GM13976 (cell line): ENCODE data around the gene HPS1.

Experiments
- DNase-seq: peaks from one replicate; pipeline ENCODE4 v3.0.0; 2012; ENCODE audit warnings: low spot score
- CTCF ChIP-seq: IDR thresholded peaks from 2 replicates; pipeline ENCODE4 v1.5.1; 2012; ENCODE audit warnings: borderline replicate concordance, mild to moderate bottlenecking; ENCODE audit not compliant: insufficient read depth; ENCODE audit errors: extremely low read depth, missing control alignments, control extremely low read depth
- in situ Hi-C: fragments of 300-500 bp; cut with MboI; formaldehyde crosslinking; loops from one replicate; pipeline ENCODE4 v1.12.0; 2022; ENCODE audit warnings: low sequenced_read_pairs, mixed read lengths, inconsistent platforms; ENCODE audit not compliant: unreplicated experiment

The HPS1 gene

GRCh38 chr10:98416606-98417388 lies 29.9 kb downstream of the HPS1 start:
- no peak for TF ChIP-seq CTCF
- in situ Hi-C loops: no loop called here
- DNase-seq: no peak

- in situ Hi-C loops: no loop called here
- no peak for TF ChIP-seq CTCF
- DNase-seq: no peak
Measured at GRCh38 chr10:98415731-98416119, 31.0 kb downstream of the HPS1 start.

- in situ Hi-C loops: no loop called here
- TF ChIP-seq CTCF: no peak
- DNase-seq: peak; percentile 74
Measured at GRCh38 chr10:98414932-98415730, 31.6 kb downstream of the HPS1 start, which contains the start of gene PYROXD2. Gene PYROXD2 (minus strand): TSS chr10:98415182. CDS start chr10:98415135, 47 bp downstream.

- in situ Hi-C loops: no loop called here
- no peak for TF ChIP-seq CTCF
- peak; percentile 41 for DNase-seq
Measured at GRCh38 chr10:98414578-98414931, 32.2 kb downstream of the HPS1 start.

GRCh38 chr10:98411768-98412167 lies 35.0 kb downstream of the HPS1 start:
- in situ Hi-C loops: no loop called here
- DNase-seq: no peak
- TF ChIP-seq CTCF: no peak

- TF ChIP-seq CTCF: no peak
- in situ Hi-C loops: no loop called here
- no peak for DNase-seq
Measured at GRCh38 chr10:98411166-98411565, 35.6 kb downstream of the HPS1 start.
